ENCODE data around the gene AMDHD2. TPM values are rescaled to one million over a fixed set of nuclear protein-coding genes. Genes with fewer than 3 reads are reported as not detected.

AMDHD2 gene
- total and polyA plus RNA-seq, 7 donors, result 5.4 to 12.6 (median 9.4) TPM

GRCh38 chr16:2489581-2489980 lies 30.6 kb upstream of the AMDHD2 start:
- Histone ChIP-seq H3K9me3 (no peaks in the 10 kb centered on the region), H3K36me3 (ENCODE audit: insufficient read depth in 1 of 2, low read depth in 1 of 2) (no peaks in the 10 kb centered on the region), H3K27ac (no peak overlapping the region), H3K4me1 (peaks cover 11% of the 10 kb centered on the region), H3K27me3 (ENCODE audit: insufficient read depth in 3 of 3, low read length in 2 of 3) (no peaks in the 10 kb centered on the region), H3K4me3 (no peak overlapping the region)
- WGBS, 3 donors, result 92 to 95% (median 93%) methylated on average over 16 of the region's 16 CpGs
- intact Hi-C loops (cut with DNase I), result loop anchor here in 1 of 2 donors (5.0 kb wide), 1 partner anchor 332 kb away; the partner anchor contains the start of gene TRAF7
- ATAC-seq (no peak), DNase-seq (no peak)
- TF ChIP-seq CTCF (IDR thresholded peaks at IDR 0.05), result no peak

- Histone ChIP-seq H3K27me3 (ENCODE audit: insufficient read depth in 3 of 3, low read length in 2 of 3) (no peaks in the 10 kb centered on the region), H3K36me3 (ENCODE audit: insufficient read depth in 1 of 2, low read depth in 1 of 2) (no peaks in the 10 kb centered on the region), H3K27ac (no peak overlapping the region), H3K4me3 (no peak overlapping the region), H3K9me3 (no peaks in the 10 kb centered on the region), H3K4me1 (peaks cover 9% of the 10 kb centered on the region)
- no peak for TF ChIP-seq CTCF (IDR thresholded peaks at IDR 0.05)
- DNase-seq (no peak), ATAC-seq (no peak)
- 84 to 86% (median 86%) methylated on average over 23 of the region's 23 CpGs for WGBS, 3 donors
- intact Hi-C loops (cut with DNase I), result no loop called here
Measured at GRCh38 chr16:2490190-2491105, 29.7 kb upstream of the AMDHD2 start.

GRCh38 chr16:2492292-2492691 lies 27.9 kb upstream of the AMDHD2 start:
- Histone ChIP-seq H3K4me3 (no peak overlapping the region), H3K27ac (no peak overlapping the region), H3K4me1 (peaks cover 5% of the 10 kb centered on the region), H3K36me3 (ENCODE audit: insufficient read depth in 1 of 2, low read depth in 1 of 2) (peaks cover 0 to 7% of the 10 kb centered on the region in 2 donors), H3K9me3 (no peaks in the 10 kb centered on the region), H3K27me3 (ENCODE audit: insufficient read depth in 3 of 3, low read length in 2 of 3) (no peaks in the 10 kb centered on the region)
- intact Hi-C loops (cut with DNase I), result no loop called here
- no peak for ATAC-seq
- DNase-seq, result no peak
- TF ChIP-seq CTCF (IDR thresholded peaks at IDR 0.05), result no peak
- 89 to 91% (median 91%) methylated on average over 13 of the region's 13 CpGs for WGBS, 3 donors

- Histone ChIP-seq H3K27me3 (ENCODE audit: insufficient read depth in 3 of 3, low read length in 2 of 3) (no peaks in the 10 kb centered on the region), H3K9me3 (no peaks in the 10 kb centered on the region), H3K36me3 (ENCODE audit: insufficient read depth in 1 of 2, low read depth in 1 of 2) (peaks cover 0 to 7% of the 10 kb centered on the region in 2 donors), H3K27ac (no peak overlapping the region), H3K4me3 (no peak overlapping the region), H3K4me1 (peaks cover 17% of the 10 kb centered on the region)
- no peak for DNase-seq
- WGBS, 3 donors, result 79 to 96% (median 82%) methylated on average over 6 of the region's 6 CpGs
- no peak for TF ChIP-seq CTCF (IDR thresholded peaks at IDR 0.05)
- ATAC-seq, result no peak
- intact Hi-C loops (cut with DNase I), result no loop called here
Measured at GRCh38 chr16:2493605-2494004, 26.6 kb upstream of the AMDHD2 start.

Data from psoas muscle (tissue), 8 donors.